ENCODE results near the gene TOMM40. TPM values are rescaled to one million over a fixed set of nuclear protein-coding genes. Genes with fewer than 3 reads are reported as not detected.

TOMM40 gene
- total RNA-seq, 6 experiments from 2014 or later = 24.9 to 82.6 (median 26.7) TPM

GRCh38 chr19:44866664-44867063 is 24.4 kb upstream of the TOMM40 start:
- Histone ChIP-seq H3K36me3 (peaks cover 2 to 13% (median 6%) of the 10 kb centered on the region in 4 donors), H3K27ac (no peak overlapping the region), H3K4me3 (no peak overlapping the region), H3K27me3 (no peaks in the 10 kb centered on the region), H3K4me1 (peaks cover 0 to 42% (median 0%) of the 10 kb centered on the region in 4 donors), H3K9me3 (no peaks in the 10 kb centered on the region)
- intact Hi-C loops (cut with DNase I) = no loop called here
- ATAC-seq = no peak
- WGBS (ENCODE audit: insufficient coverage, low coverage, low lambda C conversion rate, missing lambda C conversion rate) = 90% methylated on average over 4 of the region's 4 CpGs
- TF ChIP-seq CTCF (IDR thresholded peaks at IDR 0.05) (no peak), POLR2A (IDR thresholded peaks at IDR 0.05) (no peak)
- no peak for DNase-seq

- peak in 1 of 4 donors; percentile 18 for ATAC-seq
- no peak overlapping the region for H3K4me3 ChIP-seq
- WGBS (ENCODE audit: insufficient coverage, low coverage, low lambda C conversion rate, missing lambda C conversion rate) = 83% methylated on average over 10 of the region's 12 CpGs
- peaks cover 2 to 21% (median 11%) of the 10 kb centered on the region in 4 donors for H3K36me3 ChIP-seq
- no peak for DNase-seq
- TF ChIP-seq POLR2A (IDR thresholded peaks at IDR 0.05) (no peak), CTCF (IDR thresholded peaks at IDR 0.05) (no peak)
- peaks cover 0 to 38% (median 0%) of the 10 kb centered on the region in 4 donors for H3K4me1 ChIP-seq
- no peak overlapping the region for H3K27ac ChIP-seq
- H3K9me3 ChIP-seq = no peaks in the 10 kb centered on the region
- intact Hi-C loops (cut with DNase I) = no loop called here
- no peaks in the 10 kb centered on the region for H3K27me3 ChIP-seq
These were observed 23.5 kb upstream of the TOMM40 start for GRCh38 chr19:44867578-44867977.

GRCh38 chr19:44869733-44870470 is 21.2 kb upstream of the TOMM40 start:
- H3K27ac ChIP-seq = peak overlapping the region in 2 of 3 donors; percentile 43 to 51
- H3K27me3 ChIP-seq = no peaks in the 10 kb centered on the region
- no peaks in the 10 kb centered on the region for H3K9me3 ChIP-seq
- no peak overlapping the region for H3K4me3 ChIP-seq
- peaks cover 2 to 44% (median 20%) of the 10 kb centered on the region in 4 donors for H3K36me3 ChIP-seq
- intact Hi-C loops (cut with DNase I) = no loop called here
- peaks cover 0 to 32% (median 0%) of the 10 kb centered on the region in 4 donors for H3K4me1 ChIP-seq
- ATAC-seq = peak; percentile 13 to 40 (median 30)
- DNase-seq = peak in 1 of 3 donors; percentile 69
- TF ChIP-seq POLR2A (IDR thresholded peaks at IDR 0.05) = no peak
- TF ChIP-seq CTCF (IDR thresholded peaks at IDR 0.05) = no peak
- WGBS (ENCODE audit: insufficient coverage, low coverage, low lambda C conversion rate, missing lambda C conversion rate) = 59% methylated on average over 12 of the region's 13 CpGs

GRCh38 chr19:44871809-44872208 is 19.2 kb upstream of the TOMM40 start:
- DNase-seq (no peak), ATAC-seq (no peak)
- TF ChIP-seq POLR2A (IDR thresholded peaks at IDR 0.05) (no peak), CTCF (IDR thresholded peaks at IDR 0.05) (no peak)
- Histone ChIP-seq H3K27ac (no peak overlapping the region), H3K4me3 (no peak overlapping the region), H3K4me1 (peaks cover 0 to 26% (median 0%) of the 10 kb centered on the region in 4 donors), H3K9me3 (no peaks in the 10 kb centered on the region), H3K36me3 (peaks cover 0 to 49% (median 21%) of the 10 kb centered on the region in 4 donors), H3K27me3 (no peaks in the 10 kb centered on the region)
- WGBS (ENCODE audit: insufficient coverage, low coverage, low lambda C conversion rate, missing lambda C conversion rate) = 93% methylated on average over 3 of the region's 14 CpGs
- intact Hi-C loops (cut with DNase I) = no loop called here

Measured in right lobe of liver (tissue), 6 donors.